OCI-LY7 (cell line): ENCODE results near the gene VSIR.

Experiments
- CTCF ChIP-seq: fragments of 200-600 bp; sonication (generic); conservative IDR thresholded peaks from 2 replicates; pipeline ENCODE4 v1.5.1; 2014; ENCODE audit warnings: mild to moderate bottlenecking, antibody characterized with exemption, low read length, moderate library complexity, mixed read lengths
- EZH2phosphoT487 ChIP-seq: fragments of 200-600 bp; sonication (generic); IDR thresholded peaks from 2 replicates; pipeline ENCODE4 v1.6.1; 2018; ENCODE audit warnings: low read depth, borderline replicate concordance, mild to moderate bottlenecking, mixed run types, antibody characterized with exemption, low read length, moderate library complexity, mixed read lengths

GRCh38 chr10:71749396-71749795 lies 23.9 kb downstream of the VSIR start:
- TF ChIP-seq CTCF (no peak), EZH2phosphoT487 (no peak)
